ENCODE results near the gene PLD2.
"Not testable (repeated sequence)": the region's sequence is repeated elsewhere in the genome, so short reads cannot be mapped to it uniquely, and the experiment has no call there.

PLD2 gene

DNA sequence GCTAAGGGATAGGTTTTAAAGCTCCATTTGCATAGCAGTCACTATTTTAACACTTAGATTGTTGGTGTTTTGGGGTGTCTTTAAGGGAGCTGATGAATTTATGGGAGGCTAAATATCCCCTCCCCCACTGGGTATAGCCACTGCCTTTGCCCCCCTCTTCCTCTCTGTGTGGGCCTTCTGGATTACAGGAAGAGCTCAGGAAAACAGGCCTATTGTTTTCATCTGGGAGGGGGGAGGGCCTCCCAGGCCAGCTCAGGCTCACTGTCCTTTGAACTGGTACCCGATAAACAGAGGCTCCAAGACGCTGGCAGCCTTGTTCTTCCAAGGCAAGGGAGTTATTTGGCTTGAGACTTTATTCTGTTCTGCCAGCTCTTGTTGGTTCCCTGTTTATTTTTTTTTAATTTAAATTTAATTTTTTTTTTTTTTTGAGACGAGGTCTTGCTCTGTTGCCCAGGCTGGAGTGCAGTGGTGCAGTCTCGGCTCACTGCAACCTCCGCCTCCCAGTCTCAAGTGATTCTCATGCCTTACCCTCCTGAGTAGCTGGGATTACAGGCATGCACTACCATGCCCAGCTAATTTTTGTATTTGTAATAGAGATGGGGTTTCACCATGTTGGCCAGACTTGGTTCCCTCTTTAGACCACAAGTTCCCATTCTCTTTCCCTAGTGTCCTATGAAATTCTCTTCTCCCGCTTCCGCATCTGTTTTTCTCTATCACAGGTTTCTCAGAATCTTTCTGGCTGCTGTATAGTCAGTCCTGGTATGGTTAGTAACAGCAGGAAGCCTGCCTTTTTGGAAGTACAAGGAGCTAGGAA, 51.3 kb downstream of the PLD2 start:
- no peak for DNase-seq

DNA sequence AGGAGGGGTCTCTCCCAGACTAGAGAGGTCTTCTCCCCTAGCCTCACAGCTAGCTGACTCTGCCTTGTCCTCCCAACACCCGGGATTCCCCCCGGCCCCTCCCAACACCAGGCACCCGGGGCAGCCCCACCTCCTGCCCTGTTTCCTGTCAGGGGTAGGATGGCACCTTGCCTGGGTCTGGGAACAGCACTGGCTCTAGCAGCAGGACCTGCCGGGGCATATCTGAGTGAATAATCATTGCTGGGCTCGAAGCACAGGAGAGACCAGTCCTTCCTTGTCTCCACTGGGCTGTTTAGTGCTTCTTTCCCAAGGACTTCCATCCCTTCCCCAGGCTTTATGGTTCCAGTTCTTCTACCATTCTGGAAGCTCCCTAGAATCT, 51.9 kb downstream of the PLD2 start:
- no peak for DNase-seq

DNA sequence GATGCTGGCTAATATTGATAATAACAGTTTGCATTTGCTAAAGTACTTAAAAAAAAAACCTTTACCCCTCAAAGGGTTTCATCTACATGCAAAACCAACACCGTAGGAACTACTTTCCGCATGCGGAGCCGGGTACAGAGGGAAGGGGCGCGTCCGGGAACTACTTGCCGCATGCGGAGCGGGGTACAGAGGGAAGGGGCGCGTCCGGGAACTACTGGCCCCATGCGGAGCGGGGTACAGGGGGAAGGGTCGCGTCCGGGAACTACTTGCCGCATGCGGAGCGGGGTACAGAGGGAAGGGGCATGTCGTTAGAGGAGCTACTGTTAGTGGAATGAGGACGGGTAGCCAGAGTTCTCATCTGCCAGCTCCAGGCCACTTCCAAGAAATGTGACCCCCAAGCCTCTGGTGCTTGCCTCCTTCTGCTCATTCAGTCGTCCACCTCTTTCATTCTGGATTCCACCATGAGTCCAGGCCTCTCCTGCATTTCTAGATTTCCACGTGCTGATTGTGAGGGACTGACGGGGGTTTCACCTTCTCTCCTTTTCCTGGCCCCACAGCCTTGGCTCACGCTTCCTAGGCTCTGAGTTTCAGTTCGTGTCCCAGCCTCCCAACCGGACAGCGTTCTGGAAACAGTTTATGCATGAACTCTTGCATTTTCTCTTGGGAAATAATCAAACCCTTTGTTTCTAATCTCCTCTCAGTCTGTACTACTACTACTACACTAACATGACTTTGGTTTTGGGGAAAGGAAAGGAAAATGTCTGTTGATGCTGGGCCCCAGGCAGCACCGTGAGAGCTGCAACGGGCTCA, 53.1 kb downstream of the PLD2 start:
- DNase-seq, result peak; percentile 67

DNA sequence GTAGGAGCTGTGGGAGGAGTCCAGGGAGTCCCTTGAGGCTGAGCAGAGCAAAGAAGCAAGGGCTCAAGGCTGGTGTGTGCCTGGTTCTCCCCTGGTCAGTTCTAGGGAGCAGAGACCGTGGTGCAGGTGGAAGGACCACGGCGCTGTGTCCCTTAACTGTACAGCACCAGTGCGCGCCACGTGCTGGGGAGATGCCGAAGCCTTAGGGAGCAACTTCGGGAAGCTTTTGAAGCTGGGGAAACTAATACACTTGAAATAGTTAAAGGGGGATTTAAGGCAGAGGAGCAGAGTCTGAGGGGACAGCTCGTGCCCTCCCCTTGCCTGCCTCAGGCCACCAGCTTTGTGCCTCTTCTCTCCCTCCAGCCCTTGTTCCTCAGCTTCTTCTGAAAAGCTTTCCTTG, 53.7 kb downstream of the PLD2 start:
- no peak for DNase-seq

DNA sequence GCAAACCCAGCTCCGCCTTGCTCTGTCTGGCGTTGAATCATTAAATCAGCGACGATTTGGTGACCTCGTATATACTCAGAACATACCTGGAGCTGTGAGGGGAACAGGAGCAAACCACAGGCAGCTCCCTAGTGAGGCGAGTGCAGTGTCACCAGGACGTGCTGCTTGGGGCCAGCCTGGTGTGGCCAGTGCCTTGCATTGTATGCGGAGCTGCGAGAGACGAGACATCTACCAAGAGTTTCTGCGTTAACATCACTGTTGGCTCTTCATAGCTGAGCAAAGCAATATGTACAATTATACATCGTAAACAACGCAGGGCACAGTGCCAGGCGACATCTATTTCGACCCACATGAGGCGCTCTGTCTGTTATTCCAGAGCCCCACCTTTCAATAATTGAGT, 54.1 kb downstream of the PLD2 start:
- DNase-seq, result no peak

DNA sequence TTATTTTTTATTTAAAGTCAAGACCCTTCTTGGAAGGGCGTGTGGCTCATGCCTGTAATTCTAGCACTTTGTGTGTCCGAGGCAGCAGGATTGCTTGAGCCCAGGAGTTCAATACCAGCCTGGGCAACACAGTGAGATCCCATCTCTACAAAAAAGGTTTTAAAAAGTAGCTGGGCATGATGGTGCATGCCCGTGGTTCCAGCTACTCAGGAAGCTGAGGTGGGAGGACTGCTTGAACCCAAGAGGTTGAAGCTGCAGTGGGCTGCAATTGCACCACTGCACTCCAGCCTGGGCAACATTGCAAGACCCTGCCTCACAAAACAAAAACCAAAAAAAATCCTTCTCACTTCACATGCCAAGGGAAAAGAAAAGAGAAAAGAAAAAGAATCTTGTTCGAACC, 55.8 kb downstream of the PLD2 start:
- DNase-seq, result no peak

DNA sequence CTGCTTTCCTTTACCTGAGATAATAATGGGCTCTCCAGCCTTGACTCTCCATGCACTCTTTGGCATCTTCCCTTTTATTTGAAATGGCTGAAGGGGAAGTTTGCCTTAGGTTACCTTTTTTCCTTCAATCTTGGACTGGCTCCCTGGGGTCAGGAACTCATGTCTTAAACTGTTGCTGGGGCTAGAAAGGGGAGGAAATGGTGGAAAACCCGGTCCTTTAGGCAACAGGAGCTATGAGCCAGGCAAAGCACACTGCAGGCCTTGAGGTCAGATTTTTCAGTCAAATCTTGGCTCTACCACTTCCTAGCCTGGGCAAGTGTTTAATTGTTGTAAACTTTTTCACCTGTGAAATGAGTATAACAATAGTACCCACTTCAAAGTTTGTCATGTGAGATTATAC, 56.4 kb downstream of the PLD2 start:
- no peak for DNase-seq

DNA sequence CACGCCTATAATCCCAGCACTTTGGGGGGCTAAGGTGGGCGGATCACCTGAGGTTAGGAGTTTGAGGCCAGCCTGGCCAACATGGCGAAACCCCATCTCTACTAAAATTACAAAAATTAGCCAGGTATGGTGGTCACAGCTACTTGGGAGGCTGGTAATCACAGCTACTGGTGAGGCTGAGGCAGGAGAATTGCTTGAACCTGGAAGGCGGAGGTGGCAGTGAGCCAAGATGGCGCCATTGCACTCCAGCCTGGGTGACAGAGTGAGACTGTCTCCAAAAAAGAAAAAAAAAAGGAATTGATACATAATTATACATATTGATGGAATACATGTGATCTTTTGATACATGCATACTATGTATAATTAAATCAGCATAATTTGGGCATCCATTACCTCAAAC, 60.6 kb downstream of the PLD2 start:
- DNase-seq, result not testable (repeated sequence)

DNA sequence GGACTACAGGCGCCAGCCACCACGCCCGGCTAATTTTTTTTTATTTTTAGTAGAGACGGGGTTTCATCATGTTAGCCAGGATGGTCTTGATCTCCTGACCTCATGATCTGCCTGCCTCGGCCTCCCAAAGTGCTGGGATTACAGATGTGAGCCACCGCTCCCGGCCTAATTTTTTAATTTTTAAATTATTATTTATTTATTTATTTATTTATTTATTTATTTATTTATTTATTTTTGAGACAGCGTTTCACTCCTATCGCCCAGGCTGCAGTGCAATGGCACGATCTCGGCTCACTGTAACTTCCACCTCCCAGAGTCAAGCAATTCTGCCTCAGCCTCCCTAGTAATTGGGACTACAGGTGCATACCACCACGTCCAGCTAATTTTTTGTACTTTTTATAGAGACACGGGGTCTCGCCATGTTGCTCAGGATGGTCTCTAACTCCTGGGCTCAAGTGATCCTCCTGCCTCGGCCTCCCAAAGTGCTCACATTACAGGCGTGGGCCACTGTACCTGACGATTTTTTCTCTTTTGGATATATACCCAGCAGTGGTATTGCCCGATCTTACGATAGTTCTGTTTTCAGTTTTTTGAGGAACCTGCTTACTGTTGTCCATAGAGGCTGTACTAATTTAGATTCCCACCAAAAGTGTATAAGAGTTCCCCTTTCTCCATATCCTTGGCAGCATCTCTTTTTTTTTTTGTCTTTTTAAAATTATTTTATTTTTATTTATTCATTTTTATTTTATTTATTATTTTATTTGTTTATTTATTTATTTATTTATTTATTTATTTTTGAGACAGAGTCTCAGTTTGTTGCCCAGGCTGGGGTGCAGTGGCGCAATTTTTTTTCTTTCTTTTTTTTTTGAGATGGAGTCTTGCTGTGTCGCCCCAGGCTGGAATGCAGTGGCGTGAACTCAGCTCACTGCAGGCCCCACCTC, 62.4 kb downstream of the PLD2 start:
- DNase-seq, result not testable (repeated sequence)

DNA sequence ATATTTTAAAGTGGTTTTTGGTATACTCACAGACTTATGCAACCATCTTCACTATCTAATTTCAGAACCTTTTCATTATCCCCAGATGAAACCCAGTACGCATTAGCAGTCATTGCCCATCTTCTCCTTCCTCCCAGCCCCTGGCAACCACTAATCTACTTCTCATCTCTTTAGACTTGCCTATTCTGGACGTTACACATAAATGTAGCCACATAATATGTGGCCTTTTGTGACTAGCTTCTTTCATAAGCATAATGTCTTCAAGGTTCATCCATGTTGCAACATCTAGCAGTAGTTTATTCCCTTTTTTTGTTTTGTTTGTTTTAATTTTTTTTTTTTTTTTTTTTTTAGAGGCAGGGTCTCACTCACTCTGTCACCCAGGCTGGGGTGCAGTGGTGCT, 63.9 kb downstream of the PLD2 start:
- DNase-seq, result no peak

DNA sequence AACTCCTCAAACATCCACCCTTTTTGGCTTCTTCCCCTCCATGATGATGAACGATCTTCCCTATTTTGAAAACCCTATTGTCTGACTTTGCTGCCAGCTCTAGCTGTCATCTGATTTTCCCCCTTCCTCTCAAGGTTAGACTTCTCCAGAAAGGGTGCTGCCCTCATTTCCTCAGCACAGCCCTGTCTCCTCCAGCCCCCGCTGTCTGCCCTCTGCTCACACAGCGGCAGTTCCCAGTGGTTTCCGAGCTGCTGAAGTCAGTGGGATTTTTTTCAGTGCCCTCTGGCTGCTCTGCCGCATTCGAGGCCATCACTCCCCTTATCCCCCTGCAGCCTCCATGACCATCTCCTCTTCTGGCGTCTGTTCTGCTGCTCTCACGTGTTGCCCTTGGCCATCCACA, 65.8 kb downstream of the PLD2 start:
- no peak for DNase-seq
